Measurements from ENCODE around the gene MAPK12. TPM values are rescaled to one million over a fixed set of nuclear protein-coding genes. Genes with fewer than 3 reads are reported as not detected.

Gene MAPK12
- total and polyA plus RNA-seq, 2 experiments from 2014 or later = 12.5 to 33.8 TPM

DNA sequence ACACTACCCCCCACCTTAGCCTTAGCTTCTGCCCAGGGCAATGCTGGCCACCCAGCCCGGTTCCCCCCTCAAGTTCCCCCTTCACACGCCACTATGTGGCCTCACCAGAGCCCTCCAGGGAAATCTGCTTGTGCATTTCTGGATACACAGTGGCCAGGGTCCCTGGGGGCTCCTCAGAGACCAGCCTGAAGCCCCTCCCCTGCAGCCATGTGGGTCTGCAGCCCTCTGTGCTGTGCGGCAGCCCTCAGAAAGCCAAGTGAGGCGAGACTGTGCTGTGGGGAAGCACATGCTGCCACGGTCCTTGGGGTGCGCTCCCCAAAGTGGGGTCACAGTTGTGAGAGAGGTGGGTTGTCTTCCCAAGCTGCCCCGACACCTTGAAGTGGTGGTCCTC is 48.1 kb upstream of the MAPK12 start:
- Histone ChIP-seq H3K4me3 (no peak overlapping the region), H3K27me3 (no peaks in the 10 kb centered on the region), H3K9me3 (ENCODE audit: low read depth) (no peaks in the 10 kb centered on the region), H3K27ac (no peak overlapping the region), H4K20me1 (ENCODE audit: insufficient read depth, poor library complexity, severe bottlenecking) (no peaks in the 10 kb centered on the region), H3K4me2 (no peak overlapping the region), H3K9me2 (replicated peaks; ENCODE audit: insufficient read depth) (no peaks in the 10 kb centered on the region), H3K4me1 (ENCODE audit: insufficient read depth) (peaks cover 25% of the 10 kb centered on the region), H3K79me2 (peaks cover 24% of the 10 kb centered on the region), H3K36me3 (replicated peaks; ENCODE audit: insufficient read depth, low read depth) (no peaks in the 10 kb centered on the region), H2AFZ (no peak overlapping the region)
- no peak for TF ChIP-seq EZH2phosphoT487 (IDR thresholded peaks at IDR 0.05; ENCODE audit: low read depth, severe bottlenecking, unreplicated experiment)
- TF ChIP-seq EZH2 (IDR thresholded peaks at IDR 0.05; ENCODE audit: borderline replicate concordance) = no peak
- TF ChIP-seq, protein P1, sequence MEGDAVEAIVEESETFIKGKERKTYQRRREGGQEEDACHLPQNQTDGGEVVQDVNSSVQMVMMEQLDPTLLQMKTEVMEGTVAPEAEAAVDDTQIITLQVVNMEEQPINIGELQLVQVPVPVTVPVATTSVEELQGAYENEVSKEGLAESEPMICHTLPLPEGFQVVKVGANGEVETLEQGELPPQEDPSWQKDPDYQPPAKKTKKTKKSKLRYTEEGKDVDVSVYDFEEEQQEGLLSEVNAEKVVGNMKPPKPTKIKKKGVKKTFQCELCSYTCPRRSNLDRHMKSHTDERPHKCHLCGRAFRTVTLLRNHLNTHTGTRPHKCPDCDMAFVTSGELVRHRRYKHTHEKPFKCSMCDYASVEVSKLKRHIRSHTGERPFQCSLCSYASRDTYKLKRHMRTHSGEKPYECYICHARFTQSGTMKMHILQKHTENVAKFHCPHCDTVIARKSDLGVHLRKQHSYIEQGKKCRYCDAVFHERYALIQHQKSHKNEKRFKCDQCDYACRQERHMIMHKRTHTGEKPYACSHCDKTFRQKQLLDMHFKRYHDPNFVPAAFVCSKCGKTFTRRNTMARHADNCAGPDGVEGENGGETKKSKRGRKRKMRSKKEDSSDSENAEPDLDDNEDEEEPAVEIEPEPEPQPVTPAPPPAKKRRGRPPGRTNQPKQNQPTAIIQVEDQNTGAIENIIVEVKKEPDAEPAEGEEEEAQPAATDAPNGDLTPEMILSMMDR (IDR thresholded peaks at IDR 0.05; ENCODE audit: poor library complexity) = no peak
- WGBS (ENCODE audit: low lambda C conversion rate, missing lambda C conversion rate) = 76% methylated on average over 7 of the region's 7 CpGs
- no peak for DNase-seq (ENCODE audit: low spot score)

GRCh38 chr22:50308986-50309600 is 47.6 kb upstream of the MAPK12 start:
- TF ChIP-seq EZH2 (IDR thresholded peaks at IDR 0.05; ENCODE audit: borderline replicate concordance) = no peak
- TF ChIP-seq, protein P1 (IDR thresholded peaks at IDR 0.05; ENCODE audit: poor library complexity) = no peak
- no peak for TF ChIP-seq EZH2phosphoT487 (IDR thresholded peaks at IDR 0.05; ENCODE audit: low read depth, severe bottlenecking, unreplicated experiment)
- Histone ChIP-seq H3K27ac (peak overlapping the region; percentile 78), H2AFZ (no peak overlapping the region), H3K4me3 (no peak overlapping the region), H3K4me2 (no peak overlapping the region), H3K27me3 (no peaks in the 10 kb centered on the region), H3K9me3 (ENCODE audit: low read depth) (no peaks in the 10 kb centered on the region), H3K4me1 (ENCODE audit: insufficient read depth) (peaks cover 30% of the 10 kb centered on the region), H3K9me2 (replicated peaks; ENCODE audit: insufficient read depth) (no peaks in the 10 kb centered on the region), H4K20me1 (ENCODE audit: insufficient read depth, poor library complexity, severe bottlenecking) (peaks cover under 1% of the 10 kb centered on the region), H3K79me2 (peaks cover 29% of the 10 kb centered on the region), H3K36me3 (replicated peaks; ENCODE audit: insufficient read depth, low read depth) (no peaks in the 10 kb centered on the region)
- no peak for DNase-seq (ENCODE audit: low spot score)
- WGBS (ENCODE audit: low lambda C conversion rate, missing lambda C conversion rate) = 75% methylated on average over 9 of the region's 9 CpGs

GRCh38 chr22:50308597-50308935 is 47.1 kb upstream of the MAPK12 start:
- DNase-seq (ENCODE audit: low spot score) = no peak
- Histone ChIP-seq H3K27me3 (no peaks in the 10 kb centered on the region), H3K79me2 (peaks cover 34% of the 10 kb centered on the region), H3K4me2 (peak overlapping the region; percentile 11), H3K27ac (peak overlapping the region; percentile 85), H3K9me2 (replicated peaks; ENCODE audit: insufficient read depth) (no peaks in the 10 kb centered on the region), H3K4me3 (no peak overlapping the region), H2AFZ (no peak overlapping the region), H3K36me3 (replicated peaks; ENCODE audit: insufficient read depth, low read depth) (no peaks in the 10 kb centered on the region), H3K4me1 (ENCODE audit: insufficient read depth) (peaks cover 35% of the 10 kb centered on the region), H4K20me1 (ENCODE audit: insufficient read depth, poor library complexity, severe bottlenecking) (peaks cover 6% of the 10 kb centered on the region), H3K9me3 (ENCODE audit: low read depth) (no peaks in the 10 kb centered on the region)
- TF ChIP-seq EZH2phosphoT487 (IDR thresholded peaks at IDR 0.05; ENCODE audit: low read depth, severe bottlenecking, unreplicated experiment) (no peak), EZH2 (IDR thresholded peaks at IDR 0.05; ENCODE audit: borderline replicate concordance) (no peak)
- TF ChIP-seq, protein P1 (IDR thresholded peaks at IDR 0.05; ENCODE audit: poor library complexity) = no peak
- WGBS (ENCODE audit: low lambda C conversion rate, missing lambda C conversion rate) = 72% methylated on average over 5 of the region's 7 CpGs

Data from hepatocyte (in vitro differentiated cells).